Kidney (tissue), 14 donors: ENCODE data around the gene ERC2. TPM values are rescaled to one million over a fixed set of nuclear protein-coding genes. Genes with fewer than 3 reads are reported as not detected.

Experiments
- DNase-seq, 5 donors: peaks; one replicate each; pipeline ENCODE4 v3.0.0-alpha.2; 2013 to 2020
- FAIRE-seq: peaks from 2 replicates; lab custom pipeline; 2012; peaks lifted over from hg19 to GRCh38; lab: Jason Lieb, UNC
- H3K27ac ChIP-seq, 2 donors: one replicate each; pipeline ENCODE4 v1.7.0; 2013; ENCODE audit warnings: low read depth in 2 of 2, low read length in 2 of 2, inconsistent platforms in 1 of 2
- H3K27me3 ChIP-seq: one replicate; pipeline ENCODE4 v1.7.1; 2013; ENCODE audit warnings: low read length, inconsistent platforms; ENCODE audit not compliant: control insufficient read depth, insufficient read depth
- H3K36me3 ChIP-seq, 3 donors: one replicate each; pipeline versions ENCODE4 v1.7.0 to v1.7.1; 2013; ENCODE audit warnings: low read length in 3 of 3, control low read depth in 1 of 3, inconsistent platforms in 1 of 3; ENCODE audit not compliant: insufficient read depth in 3 of 3, control insufficient read depth in 2 of 3
- H3K4me1 ChIP-seq, 3 donors: one replicate each; pipeline versions ENCODE4 v1.7.0 to v1.7.1; 2013; ENCODE audit warnings: low read length in 3 of 3, inconsistent platforms in 1 of 3, low read depth in 1 of 3; ENCODE audit not compliant: control insufficient read depth in 2 of 3, insufficient read depth in 2 of 3
- H3K4me3 ChIP-seq, 3 donors: one replicate each; pipeline versions ENCODE4 v1.7.0 to v1.8.1; 2013; ENCODE audit warnings: low read length in 3 of 3, control low read depth in 1 of 3, inconsistent platforms in 1 of 3
- H3K9ac ChIP-seq, 3 donors: one replicate each; pipeline versions ENCODE4 v1.7.0 to v1.7.1; 2013; ENCODE audit warnings: low read length in 3 of 3, control low read depth in 1 of 3, inconsistent platforms in 1 of 3
- H3K9me3 ChIP-seq, 3 donors: one replicate each; pipeline versions ENCODE4 v1.7.0 to v1.7.1; 2013; ENCODE audit warnings: low read length in 3 of 3, control low read depth in 1 of 3, inconsistent platforms in 1 of 3; ENCODE audit not compliant: control insufficient read depth in 2 of 3, insufficient read depth in 1 of 3
- CTCF ChIP-seq: IDR thresholded peaks from 3 replicates; pipeline ENCODE4 v1.5.1; 2012; ENCODE audit warnings: mild to moderate bottlenecking, moderate library complexity, borderline replicate concordance; ENCODE audit not compliant: insufficient read depth; ENCODE audit errors: extremely low read depth
- intact Hi-C: fragments of 100-400 bp; cut with DNase I; formaldehyde crosslinking; loops from one replicate; pipeline ENCODE4 v1.11.1; 2022
- polyA plus RNA-seq: library from polyadenylated mRNA; stranded (reverse); fragments of 350-450 nt; fragmentation: Illumina TruSeq; extraction: RNeasy Lipid Tissue Mini Kit (QIAGEN cat#74804); gene quantifications from one replicate; pipeline ENCODE4 v1.2.3, GENCODE V29; 2014; ENCODE audit warnings: low read depth, low replicate concordance; ENCODE audit not compliant: insufficient read depth
- total RNA-seq: library from RNA; stranded (reverse); fragmentation: NEBNext Ultra II Directional; extraction: Animal tissue kit (Norgen Biotek cat#: 25700); gene quantifications from one replicate; pipeline ENCODE4 v1.2.1, GENCODE V29; 2021
- donor health status: control.
- donor health status: control.
- donor health status: control.
- donor health status: control.
- donor health status: control.
- donor health status: DM: yes; HTN: yes; CAD: no.
- donor health status: Normal renal cell carcinoma (clear cell type).

Gene ERC2
- total and polyA plus RNA-seq, 2 donors from 2014 or later: 0.92 to 3.8 TPM

- Histone ChIP-seq H3K27ac (no peak overlapping the region), H3K27me3 (no peaks in the 10 kb centered on the region), H3K9me3 (no peaks in the 10 kb centered on the region), H3K4me1 (no peaks in the 10 kb centered on the region), H3K4me3 (no peak overlapping the region), H3K9ac (no peak overlapping the region), H3K36me3 (no peaks in the 10 kb centered on the region)
- FAIRE-seq: no peak
- no peak for DNase-seq
- intact Hi-C loops: no loop called here
- no peak for TF ChIP-seq CTCF
Observed at GRCh38 chr3:55903680-55904079, 564.6 kb downstream of the ERC2 start.

- no peak overlapping the region for H3K4me3 ChIP-seq
- H3K4me1 ChIP-seq: no peaks in the 10 kb centered on the region
- no peak overlapping the region for H3K27ac ChIP-seq
- no peak for FAIRE-seq
- no peaks in the 10 kb centered on the region for H3K36me3 ChIP-seq
- intact Hi-C loops: no loop called here
- H3K27me3 ChIP-seq: no peaks in the 10 kb centered on the region
- H3K9me3 ChIP-seq: no peaks in the 10 kb centered on the region
- no peak overlapping the region for H3K9ac ChIP-seq
- no peak for DNase-seq
- TF ChIP-seq CTCF: no peak
Observed at GRCh38 chr3:55902221-55902900, 565.9 kb downstream of the ERC2 start.

- FAIRE-seq (no peak), DNase-seq (peak in 1 of 5 donors; percentile 14)
- H3K27ac ChIP-seq: no peak overlapping the region
- H3K36me3 ChIP-seq: no peaks in the 10 kb centered on the region
- no peak overlapping the region for H3K9ac ChIP-seq
- no peak for TF ChIP-seq CTCF
- H3K27me3 ChIP-seq: no peaks in the 10 kb centered on the region
- no peaks in the 10 kb centered on the region for H3K9me3 ChIP-seq
- no peaks in the 10 kb centered on the region for H3K4me1 ChIP-seq
- H3K4me3 ChIP-seq: no peak overlapping the region
- intact Hi-C loops: no loop called here
Observed at GRCh38 chr3:55899887-55900286, 568.4 kb downstream of the ERC2 start.
